NCI-H2029 (cell line): Measurements from ENCODE around the gene NEUROG1.
"Not testable (repeated sequence)": the region's sequence is repeated elsewhere in the genome, so short reads cannot be mapped to it uniquely, and the experiment has no call there.

Experiments used
- DNase-seq: peaks from one replicate; lab custom pipeline; 2025; lab: John Stamatoyannopoulos, UW

Gene NEUROG1

GRCh38 chr5:135537271-135537670, 1.5 kb upstream of the NEUROG1 start:
- no peak for DNase-seq

GRCh38 chr5:135535420-135535819, 344 bp downstream of the NEUROG1 start:
- no peak for DNase-seq

- DNase-seq, result no peak
Measured at GRCh38 chr5:135534609-135535419, 950 bp downstream of the NEUROG1 start.

- no peak for DNase-seq
Measured at GRCh38 chr5:135533794-135534193, 2.0 kb downstream of the NEUROG1 start.

- no peak for DNase-seq
Measured at GRCh38 chr5:135533334-135533733, 2.4 kb downstream of the NEUROG1 start.

- not testable (repeated sequence) for DNase-seq
Measured at GRCh38 chr5:135529576-135529975, 6.2 kb downstream of the NEUROG1 start.

GRCh38 chr5:135526924-135527323, 8.8 kb downstream of the NEUROG1 start:
- no peak for DNase-seq

- no peak for DNase-seq
Measured at GRCh38 chr5:135521964-135522363, 13.8 kb downstream of the NEUROG1 start.

- DNase-seq, result no peak
Measured at GRCh38 chr5:135517631-135518030, 18.1 kb downstream of the NEUROG1 start.

- no peak for DNase-seq
Measured at GRCh38 chr5:135514116-135514515, 21.6 kb downstream of the NEUROG1 start.

- DNase-seq, result no peak
Measured at GRCh38 chr5:135511761-135512575, 23.8 kb downstream of the NEUROG1 start.

GRCh38 chr5:135509995-135510394, 25.8 kb downstream of the NEUROG1 start:
- DNase-seq, result no peak

GRCh38 chr5:135508496-135509005, 27.2 kb downstream of the NEUROG1 start:
- DNase-seq, result peak; percentile 23

- DNase-seq, result no peak
Measured at GRCh38 chr5:135505973-135506372, 29.8 kb downstream of the NEUROG1 start.

GRCh38 chr5:135504376-135504775, 31.4 kb downstream of the NEUROG1 start:
- no peak for DNase-seq

- no peak for DNase-seq
Measured at GRCh38 chr5:135503871-135504270, 31.9 kb downstream of the NEUROG1 start.

GRCh38 chr5:135502836-135503520, 32.8 kb downstream of the NEUROG1 start:
- DNase-seq, result no peak

GRCh38 chr5:135501965-135502364, 33.8 kb downstream of the NEUROG1 start:
- no peak for DNase-seq

- no peak for DNase-seq
Measured at GRCh38 chr5:135498637-135498995, 37.1 kb downstream of the NEUROG1 start.

GRCh38 chr5:135497971-135498636, 37.7 kb downstream of the NEUROG1 start:
- no peak for DNase-seq

- DNase-seq, result not testable (repeated sequence)
Measured at GRCh38 chr5:135495531-135495930, 40.2 kb downstream of the NEUROG1 start.

- no peak for DNase-seq
Measured at GRCh38 chr5:135494196-135494595, 41.6 kb downstream of the NEUROG1 start.
